Stimulated activated CD4-positive, alpha-beta T cell treated with anti-CD3 and anti-CD28 coated beads, Interleukin-12 subunit alpha, Interleukin-12 subunit beta, amount 100 ng/mL, for 48 hours (primary cell): ENCODE measurements around the gene FKBP1B.
"Not testable (repeated sequence)": the region's sequence is repeated elsewhere in the genome, so short reads cannot be mapped to it uniquely, and the experiment has no call there.

Experiments
- DNase-seq, 3 donors: peaks; one replicate each; pipeline ENCODE4 v3.0.0-alpha.2; 2020; ENCODE audit warnings: low read depth in 2 of 3, low spot score in 1 of 3

The FKBP1B gene

GRCh38 chr2:24022324-24022974 lies 27.1 kb upstream of the FKBP1B start:
- no peak for DNase-seq

GRCh38 chr2:24022975-24023575 lies 26.5 kb upstream of the FKBP1B start:
- no peak for DNase-seq

GRCh38 chr2:24024018-24024417 lies 25.5 kb upstream of the FKBP1B start:
- DNase-seq, result no peak

- no peak for DNase-seq
Measured at GRCh38 chr2:24024996-24025663, 24.4 kb upstream of the FKBP1B start.

GRCh38 chr2:24026233-24026632 lies 23.3 kb upstream of the FKBP1B start:
- no peak for DNase-seq

GRCh38 chr2:24038786-24039499 lies 10.6 kb upstream of the FKBP1B start:
- DNase-seq, result no peak

- DNase-seq, result no peak
Measured at GRCh38 chr2:24040511-24040910, 9.0 kb upstream of the FKBP1B start.

DNA sequence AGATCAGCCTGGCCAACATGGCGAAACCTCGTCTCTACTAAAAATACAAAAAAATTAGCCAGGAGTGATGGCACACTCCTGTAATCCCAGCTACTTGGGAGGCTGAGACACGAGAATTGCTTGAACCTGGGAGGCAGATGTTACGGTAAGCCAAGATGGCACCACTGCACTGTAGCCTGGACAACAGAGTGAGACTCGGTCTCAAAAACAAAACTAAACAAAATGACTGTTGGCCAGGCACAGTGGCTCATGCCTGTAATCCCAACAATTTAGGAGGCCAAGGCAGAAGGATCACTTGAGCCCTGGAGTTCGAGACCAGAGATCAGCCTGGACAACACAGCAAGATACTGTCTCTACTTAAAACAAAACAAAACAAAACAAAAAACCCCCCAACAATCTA lies 6.4 kb upstream of the FKBP1B start:
- DNase-seq, result not testable (repeated sequence)

DNA sequence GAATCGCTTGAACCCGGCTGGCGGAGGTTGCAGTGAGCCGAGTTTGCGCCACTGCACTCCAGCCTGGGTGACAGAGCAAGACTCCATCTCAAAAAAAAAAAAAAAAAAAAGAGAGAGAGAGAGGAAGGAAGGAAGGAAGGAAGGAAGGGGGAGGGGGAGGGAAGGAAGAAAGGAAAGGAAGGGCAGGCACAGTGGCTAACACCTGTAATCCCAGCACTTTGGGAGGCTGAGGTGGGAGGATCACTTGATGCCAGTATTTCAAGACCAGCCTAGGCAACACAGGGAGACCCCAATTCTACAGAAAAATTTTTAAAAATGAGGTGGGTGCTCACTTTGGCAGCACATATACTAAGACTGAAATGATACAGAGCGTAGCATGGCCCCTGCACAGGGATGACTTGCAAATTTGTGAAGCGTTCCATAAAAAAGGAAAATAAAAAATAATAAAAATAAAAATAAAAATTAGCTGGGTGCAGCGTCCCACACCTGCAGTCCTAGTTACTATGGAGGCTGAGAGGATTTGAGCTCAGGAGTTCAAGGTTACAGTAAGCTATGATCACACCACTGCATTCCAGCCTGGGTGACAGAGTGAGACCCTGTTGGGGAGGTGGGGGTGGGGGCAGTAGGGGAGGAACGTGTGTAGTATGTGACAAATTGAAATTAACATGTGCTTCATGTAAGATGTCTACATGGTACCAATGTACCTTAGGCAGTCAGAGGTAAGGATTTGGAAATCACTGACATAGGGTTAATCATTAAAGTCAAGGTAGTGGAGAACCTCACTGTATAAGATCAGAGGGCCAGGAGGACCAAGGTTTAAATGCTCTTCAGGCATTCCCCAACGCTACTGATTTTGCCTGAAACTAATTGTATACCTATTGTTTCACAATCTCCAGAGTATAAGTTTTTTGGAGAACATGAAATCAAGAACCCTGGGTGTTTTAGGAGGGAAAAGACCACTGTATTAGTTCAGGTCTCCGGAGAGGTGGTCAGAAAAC lies 3.7 kb upstream of the FKBP1B start:
- DNase-seq, result no peak

- DNase-seq, result no peak
Measured at GRCh38 chr2:24046599-24046929, 3.0 kb upstream of the FKBP1B start.

GRCh38 chr2:24046930-24047702 lies 2.4 kb upstream of the FKBP1B start, which contains the start of gene WDCP:
TSS of gene WDCP (minus strand) at chr2:24047391. CDS start at chr2:24039494, 7,897 bp downstream.
- peak; percentile 87 to 92 (median 92) for DNase-seq

GRCh38 chr2:24047703-24048033 lies 1.9 kb upstream of the FKBP1B start:
- no peak for DNase-seq

DNA sequence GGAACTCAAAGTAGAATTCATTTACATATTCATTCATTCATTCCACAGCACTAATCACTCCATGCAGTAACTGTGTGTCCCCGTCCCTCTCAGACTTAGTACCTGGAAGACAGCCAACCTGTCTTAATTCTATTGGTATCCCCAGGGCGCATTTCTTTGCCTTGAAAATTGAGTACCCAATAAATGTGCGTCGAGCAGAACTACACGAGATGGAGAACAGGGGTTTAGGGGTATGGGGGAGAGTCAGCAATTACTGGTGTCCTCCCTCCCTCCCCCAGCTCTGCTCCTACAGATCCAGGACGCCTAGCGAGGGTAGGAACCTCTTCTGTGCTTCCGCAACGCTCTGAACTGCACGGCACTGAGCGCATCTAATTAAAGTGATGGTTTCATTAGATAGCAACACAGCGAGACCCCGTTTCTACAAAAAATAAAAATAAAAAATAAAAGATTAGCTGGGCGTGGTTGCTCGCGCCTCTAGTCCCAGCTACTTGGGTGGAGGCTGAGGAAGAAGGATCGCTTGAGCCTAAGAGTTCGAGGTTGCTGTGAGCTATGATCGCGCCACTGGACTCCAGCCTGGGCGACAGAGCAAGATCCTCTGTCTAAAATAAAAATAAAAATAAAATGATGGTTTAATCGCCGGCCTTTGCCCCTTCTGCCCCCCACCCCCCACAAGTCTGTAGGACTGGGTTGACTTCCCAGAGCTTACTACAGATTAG lies 614 bp upstream of the FKBP1B start:
- no peak for DNase-seq

DNA sequence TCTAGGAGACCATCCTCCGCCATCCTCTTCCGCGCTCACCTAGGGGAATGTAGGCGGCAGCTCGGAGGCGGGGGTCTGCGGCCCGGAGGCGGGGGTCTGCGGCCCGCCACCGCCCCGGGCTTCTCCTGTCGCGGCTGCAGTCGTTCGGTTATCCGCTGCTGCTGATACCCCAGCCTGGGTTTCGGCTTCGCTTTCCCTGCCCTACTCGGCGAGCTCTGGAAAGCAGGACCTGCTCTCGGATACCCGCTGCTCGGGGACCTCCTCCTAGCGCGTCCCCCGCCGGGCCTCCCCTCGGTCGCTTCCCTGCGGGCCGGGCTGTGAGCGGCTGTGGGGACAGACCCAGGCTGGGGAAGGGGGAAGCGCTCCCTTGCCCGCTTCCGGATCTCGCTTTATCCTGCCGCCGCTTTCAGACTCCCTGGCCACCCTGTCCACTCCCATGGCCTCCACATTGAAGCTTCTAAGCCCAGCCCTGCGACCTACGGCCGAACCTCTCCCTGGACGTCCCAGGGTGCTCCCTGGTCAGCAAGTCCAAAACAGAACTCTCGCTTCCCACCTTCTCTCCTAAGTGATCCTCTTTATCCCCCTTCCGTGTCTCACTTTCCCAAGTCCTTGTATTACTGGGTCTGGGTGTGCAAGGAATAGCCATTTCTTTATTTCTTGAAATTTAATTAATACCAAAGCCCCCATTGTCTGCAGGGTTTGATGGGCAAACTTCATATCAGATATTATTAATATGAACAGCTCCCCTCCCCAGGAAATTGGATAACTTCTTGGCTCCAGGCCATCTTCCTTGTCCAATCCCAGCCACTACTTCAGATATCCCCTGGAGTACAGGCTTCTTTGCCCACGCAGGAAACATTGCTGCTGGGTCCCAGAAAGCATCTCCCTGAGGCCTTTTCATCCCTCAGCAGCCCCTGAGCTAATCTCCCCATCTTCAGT lies 769 bp downstream of the FKBP1B start:
- no peak for DNase-seq

GRCh38 chr2:24051833-24052232 lies 2.3 kb downstream of the FKBP1B start:
- no peak for DNase-seq

GRCh38 chr2:24052951-24053350 lies 3.4 kb downstream of the FKBP1B start:
- DNase-seq, result no peak

GRCh38 chr2:24054366-24055010 lies 4.9 kb downstream of the FKBP1B start:
- no peak for DNase-seq

- no peak for DNase-seq
Measured at GRCh38 chr2:24055750-24056149, 6.2 kb downstream of the FKBP1B start.
